Loucy (cell line): ENCODE results near the gene KDM2B.

Source experiments
- CTCF ChIP-seq: fragments of 200-600 bp; sonication (generic); conservative IDR thresholded peaks from 2 replicates; pipeline ENCODE4 v1.5.1; 2014; ENCODE audit warnings: mild to moderate bottlenecking, antibody characterized with exemption, low read length
- EZH2phosphoT487 ChIP-seq: fragments of 200-600 bp; IDR thresholded peaks from 2 replicates; pipeline ENCODE4 v1.6.1; 2018; ENCODE audit warnings: antibody characterized with exemption, mild to moderate bottlenecking, moderate library complexity, borderline replicate concordance

GRCh38 chr12:121582583-121583333, 1.9 kb upstream of the KDM2B start:
- TF ChIP-seq CTCF (no peak), EZH2phosphoT487 (no peak)
